SK-N-SH (cell line): ENCODE measurements around the gene GLYR1.

Source experiments
- EP300 ChIP-seq, 2 experiments: IDR thresholded peaks; 2 replicates each; pipeline versions ENCODE4 v1.4.0 to v1.6.1; 2012; ENCODE audit warnings: borderline replicate concordance in 1 of 2, low read depth in 1 of 2, low read length in 1 of 2
- MAX ChIP-seq: IDR thresholded peaks from 2 replicates; pipeline ENCODE4 v1.4.0; 2012; ENCODE audit warnings: low read depth
- POLR2AphosphoS5 ChIP-seq: IDR thresholded peaks from 2 replicates; pipeline ENCODE4 v1.6.1; 2012; ENCODE audit warnings: low read depth, low read length
- RFX5 ChIP-seq: IDR thresholded peaks from 2 replicates; pipeline ENCODE4 v1.6.1; 2012; ENCODE audit warnings: mild to moderate bottlenecking, improper control_type of control experiment, low read length
- SMC3 ChIP-seq: IDR thresholded peaks from 2 replicates; pipeline ENCODE4 v1.6.1; 2012; ENCODE audit warnings: low read depth, low read length, improper control_type of control experiment
- TF ChIP-seq, protein P1 (sequence below): fragments of 200-600 bp; sonication (generic); IDR thresholded peaks from 2 replicates; pipeline ENCODE4 v1.6.1; 2017; ENCODE audit warnings: antibody characterized with exemption, mild to moderate bottlenecking, moderate library complexity
- TF ChIP-seq, protein P2 (sequence below): IDR thresholded peaks from 2 replicates; pipeline ENCODE4 v1.4.0; 2012; ENCODE audit warnings: low read depth, borderline replicate concordance
- TF ChIP-seq, protein P3 (sequence below): IDR thresholded peaks from 2 replicates; pipeline ENCODE4 v1.6.1; 2012; ENCODE audit warnings: mild to moderate bottlenecking, low read depth, low read length, moderate library complexity

GRCh38 chr16:4790261-4790660, 56.8 kb downstream of the GLYR1 start:
- TF ChIP-seq POLR2AphosphoS5 = no peak
- no peak for TF ChIP-seq SMC3
- TF ChIP-seq EP300 (IDR thresholded peaks at IDR 0.05; ENCODE audit: borderline replicate concordance in 1 of 2, low read depth in 1 of 2, low read length in 1 of 2) = no peak
- TF ChIP-seq MAX = no peak
- TF ChIP-seq, protein P1, sequence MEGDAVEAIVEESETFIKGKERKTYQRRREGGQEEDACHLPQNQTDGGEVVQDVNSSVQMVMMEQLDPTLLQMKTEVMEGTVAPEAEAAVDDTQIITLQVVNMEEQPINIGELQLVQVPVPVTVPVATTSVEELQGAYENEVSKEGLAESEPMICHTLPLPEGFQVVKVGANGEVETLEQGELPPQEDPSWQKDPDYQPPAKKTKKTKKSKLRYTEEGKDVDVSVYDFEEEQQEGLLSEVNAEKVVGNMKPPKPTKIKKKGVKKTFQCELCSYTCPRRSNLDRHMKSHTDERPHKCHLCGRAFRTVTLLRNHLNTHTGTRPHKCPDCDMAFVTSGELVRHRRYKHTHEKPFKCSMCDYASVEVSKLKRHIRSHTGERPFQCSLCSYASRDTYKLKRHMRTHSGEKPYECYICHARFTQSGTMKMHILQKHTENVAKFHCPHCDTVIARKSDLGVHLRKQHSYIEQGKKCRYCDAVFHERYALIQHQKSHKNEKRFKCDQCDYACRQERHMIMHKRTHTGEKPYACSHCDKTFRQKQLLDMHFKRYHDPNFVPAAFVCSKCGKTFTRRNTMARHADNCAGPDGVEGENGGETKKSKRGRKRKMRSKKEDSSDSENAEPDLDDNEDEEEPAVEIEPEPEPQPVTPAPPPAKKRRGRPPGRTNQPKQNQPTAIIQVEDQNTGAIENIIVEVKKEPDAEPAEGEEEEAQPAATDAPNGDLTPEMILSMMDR = no peak
- no peak for TF ChIP-seq RFX5
- TF ChIP-seq, protein P2, sequence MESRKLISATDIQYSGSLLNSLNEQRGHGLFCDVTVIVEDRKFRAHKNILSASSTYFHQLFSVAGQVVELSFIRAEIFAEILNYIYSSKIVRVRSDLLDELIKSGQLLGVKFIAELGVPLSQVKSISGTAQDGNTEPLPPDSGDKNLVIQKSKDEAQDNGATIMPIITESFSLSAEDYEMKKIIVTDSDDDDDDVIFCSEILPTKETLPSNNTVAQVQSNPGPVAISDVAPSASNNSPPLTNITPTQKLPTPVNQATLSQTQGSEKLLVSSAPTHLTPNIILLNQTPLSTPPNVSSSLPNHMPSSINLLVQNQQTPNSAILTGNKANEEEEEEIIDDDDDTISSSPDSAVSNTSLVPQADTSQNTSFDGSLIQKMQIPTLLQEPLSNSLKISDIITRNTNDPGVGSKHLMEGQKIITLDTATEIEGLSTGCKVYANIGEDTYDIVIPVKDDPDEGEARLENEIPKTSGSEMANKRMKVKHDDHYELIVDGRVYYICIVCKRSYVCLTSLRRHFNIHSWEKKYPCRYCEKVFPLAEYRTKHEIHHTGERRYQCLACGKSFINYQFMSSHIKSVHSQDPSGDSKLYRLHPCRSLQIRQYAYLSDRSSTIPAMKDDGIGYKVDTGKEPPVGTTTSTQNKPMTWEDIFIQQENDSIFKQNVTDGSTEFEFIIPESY = no peak
- TF ChIP-seq, protein P3, sequence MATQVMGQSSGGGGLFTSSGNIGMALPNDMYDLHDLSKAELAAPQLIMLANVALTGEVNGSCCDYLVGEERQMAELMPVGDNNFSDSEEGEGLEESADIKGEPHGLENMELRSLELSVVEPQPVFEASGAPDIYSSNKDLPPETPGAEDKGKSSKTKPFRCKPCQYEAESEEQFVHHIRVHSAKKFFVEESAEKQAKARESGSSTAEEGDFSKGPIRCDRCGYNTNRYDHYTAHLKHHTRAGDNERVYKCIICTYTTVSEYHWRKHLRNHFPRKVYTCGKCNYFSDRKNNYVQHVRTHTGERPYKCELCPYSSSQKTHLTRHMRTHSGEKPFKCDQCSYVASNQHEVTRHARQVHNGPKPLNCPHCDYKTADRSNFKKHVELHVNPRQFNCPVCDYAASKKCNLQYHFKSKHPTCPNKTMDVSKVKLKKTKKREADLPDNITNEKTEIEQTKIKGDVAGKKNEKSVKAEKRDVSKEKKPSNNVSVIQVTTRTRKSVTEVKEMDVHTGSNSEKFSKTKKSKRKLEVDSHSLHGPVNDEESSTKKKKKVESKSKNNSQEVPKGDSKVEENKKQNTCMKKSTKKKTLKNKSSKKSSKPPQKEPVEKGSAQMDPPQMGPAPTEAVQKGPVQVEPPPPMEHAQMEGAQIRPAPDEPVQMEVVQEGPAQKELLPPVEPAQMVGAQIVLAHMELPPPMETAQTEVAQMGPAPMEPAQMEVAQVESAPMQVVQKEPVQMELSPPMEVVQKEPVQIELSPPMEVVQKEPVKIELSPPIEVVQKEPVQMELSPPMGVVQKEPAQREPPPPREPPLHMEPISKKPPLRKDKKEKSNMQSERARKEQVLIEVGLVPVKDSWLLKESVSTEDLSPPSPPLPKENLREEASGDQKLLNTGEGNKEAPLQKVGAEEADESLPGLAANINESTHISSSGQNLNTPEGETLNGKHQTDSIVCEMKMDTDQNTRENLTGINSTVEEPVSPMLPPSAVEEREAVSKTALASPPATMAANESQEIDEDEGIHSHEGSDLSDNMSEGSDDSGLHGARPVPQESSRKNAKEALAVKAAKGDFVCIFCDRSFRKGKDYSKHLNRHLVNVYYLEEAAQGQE = no peak
